Measurements from ENCODE around the gene PCSK7. TPM values are rescaled to one million over a fixed set of nuclear protein-coding genes. Genes with fewer than 3 reads are reported as not detected.

PCSK7 gene
- total and polyA plus RNA-seq, 2 donors (not counting 3 experiments of a cell fraction or from before 2014, with no cell fraction given), result 40.8 to 72.7 TPM

DNA sequence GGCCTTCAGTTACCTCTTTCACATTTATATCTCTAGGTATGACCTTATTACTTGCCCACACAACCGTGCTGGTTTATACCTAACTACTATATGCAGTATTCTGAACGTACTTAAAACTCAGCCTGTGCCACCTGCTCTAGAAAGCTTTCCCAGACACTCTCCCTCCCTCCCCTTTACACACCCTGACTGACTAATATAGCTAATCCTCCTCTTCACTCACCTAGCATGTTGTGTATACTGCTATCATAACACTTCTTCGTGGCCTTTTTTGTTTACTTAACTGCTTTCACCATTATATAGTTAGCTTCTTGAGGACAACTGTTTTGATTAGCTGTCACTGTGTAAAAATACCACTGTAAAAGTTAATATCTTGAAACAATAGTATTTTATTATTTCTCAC lies 24.1 kb upstream of the PCSK7 start:
- no peak overlapping the region for H2AFZ ChIP-seq (ENCODE audit: low read depth, low read length)
- CTCF ChIA-PET, result interaction anchor here (1.3 to 1.5 kb wide), 2 partner anchors 16 to 24 kb away, joined by 3 to 4 read pairs; partner anchors contain the start of genes PCSK7 and RNF214
- dilution Hi-C loops (cut with MboI; ENCODE audit: extremely low pct_ligation_motif_present, low sequenced_read_pairs) (no loop called here), intact Hi-C loops (cut with micrococcal nuclease) (no loop called here)
- peaks cover 2 to 4% of the 10 kb centered on the region in 2 experiments for H3K36me3 ChIP-seq (ENCODE audit: control insufficient read depth in 2 of 2, extremely low read depth in 1 of 2, insufficient read depth in 2 of 2, low read length in 2 of 2)
- no peaks in the 10 kb centered on the region for H3K9me3 ChIP-seq (replicated peaks; ENCODE audit: control insufficient read depth, insufficient read depth, low read length)
- H3K4me2 ChIP-seq (ENCODE audit: insufficient read depth, low read length), result no peak overlapping the region
- no peak for DNase-seq (ENCODE audit: low read depth, low spot score)
- H3K4me3 ChIP-seq (replicated peaks in 1 of 3; ENCODE audit: insufficient read depth in 1 of 3, low read depth in 1 of 3, low read length in 3 of 3), result no peak overlapping the region
- no TSS peak for BruUV-seq (replicated peaks)
- POLR2A ChIA-PET, result no interaction called here
- H4K20me1 ChIP-seq (replicated peaks; ENCODE audit: control insufficient read depth, extremely low read depth, insufficient read depth, low read length), result no peaks in the 10 kb centered on the region
- H3K27me3 ChIP-seq (ENCODE audit: control insufficient read depth in 2 of 2, insufficient read depth in 2 of 2, low read length in 2 of 2), result no peaks in the 10 kb centered on the region
- H3K27ac ChIP-seq (ENCODE audit: insufficient read depth, low read depth, low read length), result no peak overlapping the region
- no peaks in the 10 kb centered on the region for H3K9me1 ChIP-seq (replicated peaks; ENCODE audit: control insufficient read depth, extremely low read depth, insufficient read depth, low read length)
- no peak for TF ChIP-seq JUN (IDR thresholded peaks at IDR 0.05; ENCODE audit: borderline replicate concordance, insufficient read depth, insufficient read length, low read depth)
- TF ChIP-seq POLR2A (IDR thresholded peaks at IDR 0.05; ENCODE audit: low read depth, low read length), result no peak
- TF ChIP-seq GATA2 (IDR thresholded peaks at IDR 0.05; ENCODE audit: insufficient read depth, insufficient read length, low read depth, low read length), result no peak
- TF ChIP-seq EZH2 (IDR thresholded peaks at IDR 0.05; ENCODE audit: borderline replicate concordance, low read depth, low read length, severe bottlenecking), result no peak
- no peak for TF ChIP-seq MYC (IDR thresholded peaks at IDR 0.05; ENCODE audit: low read depth, low read length)
- TF ChIP-seq POLR2AphosphoS5 (IDR thresholded peaks at IDR 0.05; ENCODE audit: insufficient read depth, low read depth, low read length), result no peak
- TF ChIP-seq, protein P1, sequence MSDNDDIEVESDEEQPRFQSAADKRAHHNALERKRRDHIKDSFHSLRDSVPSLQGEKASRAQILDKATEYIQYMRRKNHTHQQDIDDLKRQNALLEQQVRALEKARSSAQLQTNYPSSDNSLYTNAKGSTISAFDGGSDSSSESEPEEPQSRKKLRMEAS (IDR thresholded peaks at IDR 0.05; ENCODE audit: insufficient read depth, insufficient read length), result no peak
- no peak for TF ChIP-seq FOS (IDR thresholded peaks at IDR 0.05; ENCODE audit: borderline replicate concordance, insufficient read depth, low read length)
- TF ChIP-seq, protein P2, sequence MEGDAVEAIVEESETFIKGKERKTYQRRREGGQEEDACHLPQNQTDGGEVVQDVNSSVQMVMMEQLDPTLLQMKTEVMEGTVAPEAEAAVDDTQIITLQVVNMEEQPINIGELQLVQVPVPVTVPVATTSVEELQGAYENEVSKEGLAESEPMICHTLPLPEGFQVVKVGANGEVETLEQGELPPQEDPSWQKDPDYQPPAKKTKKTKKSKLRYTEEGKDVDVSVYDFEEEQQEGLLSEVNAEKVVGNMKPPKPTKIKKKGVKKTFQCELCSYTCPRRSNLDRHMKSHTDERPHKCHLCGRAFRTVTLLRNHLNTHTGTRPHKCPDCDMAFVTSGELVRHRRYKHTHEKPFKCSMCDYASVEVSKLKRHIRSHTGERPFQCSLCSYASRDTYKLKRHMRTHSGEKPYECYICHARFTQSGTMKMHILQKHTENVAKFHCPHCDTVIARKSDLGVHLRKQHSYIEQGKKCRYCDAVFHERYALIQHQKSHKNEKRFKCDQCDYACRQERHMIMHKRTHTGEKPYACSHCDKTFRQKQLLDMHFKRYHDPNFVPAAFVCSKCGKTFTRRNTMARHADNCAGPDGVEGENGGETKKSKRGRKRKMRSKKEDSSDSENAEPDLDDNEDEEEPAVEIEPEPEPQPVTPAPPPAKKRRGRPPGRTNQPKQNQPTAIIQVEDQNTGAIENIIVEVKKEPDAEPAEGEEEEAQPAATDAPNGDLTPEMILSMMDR (IDR thresholded peaks at IDR 0.05; ENCODE audit: extremely low read depth in 1 of 2, insufficient read depth in 1 of 2, low read depth in 1 of 2, low read length in 2 of 2), result no peak
- H3K4me1 ChIP-seq (ENCODE audit: control insufficient read depth, extremely low read depth, insufficient read depth, low read length), result no peaks in the 10 kb centered on the region
- no peak overlapping the region for H3K9ac ChIP-seq (replicated peaks; ENCODE audit: extremely low read depth, insufficient read depth, low read length)
- no peak for FAIRE-seq
- H3K79me2 ChIP-seq (ENCODE audit: control insufficient read depth, insufficient read depth, low read length), result no peaks in the 10 kb centered on the region
